ENCODE results near the gene DRC3. TPM values are rescaled to one million over a fixed set of nuclear protein-coding genes. Genes with fewer than 3 reads are reported as not detected.

DRC3 gene
- total RNA-seq, 2 donors from 2014 or later: 2.0 to 2.6 TPM

- Histone ChIP-seq H3K27me3 (ENCODE audit: control insufficient read depth, insufficient read depth, low read length, poor library complexity, severe bottlenecking) (no peaks in the 10 kb centered on the region), H3K27ac (ENCODE audit: low read depth, low read length) (no peak overlapping the region), H3K9ac (ENCODE audit: extremely low read depth, low read length, poor library complexity, severe bottlenecking) (no peak overlapping the region), H3K4me3 (ENCODE audit: low read length) (no peak overlapping the region), H3K4me1 (ENCODE audit: control insufficient read depth, insufficient read depth, low read length) (peaks cover 16% of the 10 kb centered on the region), H3K36me3 (ENCODE audit: control insufficient read depth, insufficient read depth, low read length) (peaks cover 89% of the 10 kb centered on the region), H3K9me3 (ENCODE audit: control insufficient read depth, low read length) (no peaks in the 10 kb centered on the region)
- Mint-ChIP-seq H3K4me1 (peaks cover 13% of the 10 kb centered on the region), H3K4me3 (no peak overlapping the region), H3K27me3 (ENCODE audit: insufficient read depth) (no peaks in the 10 kb centered on the region), H3K27ac (peak overlapping the region; percentile 12), H3K36me3 (ENCODE audit: low read depth) (peaks cover 51% of the 10 kb centered on the region), H3K9me3 (no peaks in the 10 kb centered on the region)
- WGBS, 2 experiments (ENCODE audit: insufficient coverage in 1 of 2, insufficient read length in 1 of 2): 83 to 88% methylated on average over 7 to 8 of the region's 8 CpGs
- TF ChIP-seq CTCF (conservative IDR thresholded peaks at IDR 0.05): no peak
- DNase-seq: peak; percentile 45
Observed at GRCh38 chr17:18009609-18010420, 37.2 kb downstream of the DRC3 start.

GRCh38 chr17:18011286-18011685 is 38.6 kb downstream of the DRC3 start:
- no peak overlapping the region for H3K27ac Mint-ChIP-seq
- peaks cover 62% of the 10 kb centered on the region for H3K36me3 Mint-ChIP-seq (ENCODE audit: low read depth)
- no peak overlapping the region for H3K4me3 Mint-ChIP-seq
- no peak for TF ChIP-seq CTCF (conservative IDR thresholded peaks at IDR 0.05)
- H3K4me1 ChIP-seq (ENCODE audit: control insufficient read depth, insufficient read depth, low read length): peaks cover 9% of the 10 kb centered on the region
- no peaks in the 10 kb centered on the region for H3K27me3 ChIP-seq (ENCODE audit: control insufficient read depth, insufficient read depth, low read length, poor library complexity, severe bottlenecking)
- H3K27ac ChIP-seq (ENCODE audit: low read depth, low read length): no peak overlapping the region
- H3K36me3 ChIP-seq (ENCODE audit: control insufficient read depth, insufficient read depth, low read length): peaks cover 96% of the 10 kb centered on the region
- WGBS, 2 experiments (ENCODE audit: insufficient coverage in 1 of 2, insufficient read length in 1 of 2): 93 to 100% methylated on average over 5 of the region's 5 CpGs
- no peaks in the 10 kb centered on the region for H3K9me3 Mint-ChIP-seq
- no peaks in the 10 kb centered on the region for H3K27me3 Mint-ChIP-seq (ENCODE audit: insufficient read depth)
- no peak overlapping the region for H3K4me3 ChIP-seq (ENCODE audit: low read length)
- H3K4me1 Mint-ChIP-seq: peaks cover 3% of the 10 kb centered on the region
- no peak overlapping the region for H3K9ac ChIP-seq (ENCODE audit: extremely low read depth, low read length, poor library complexity, severe bottlenecking)
- no peaks in the 10 kb centered on the region for H3K9me3 ChIP-seq (ENCODE audit: control insufficient read depth, low read length)
- DNase-seq: no peak

- no peak for DNase-seq
- no peak overlapping the region for H3K9ac ChIP-seq (ENCODE audit: extremely low read depth, low read length, poor library complexity, severe bottlenecking)
- TF ChIP-seq CTCF (conservative IDR thresholded peaks at IDR 0.05): no peak
- no peak overlapping the region for H3K4me3 Mint-ChIP-seq
- no peaks in the 10 kb centered on the region for H3K27me3 Mint-ChIP-seq (ENCODE audit: insufficient read depth)
- peaks cover 87% of the 10 kb centered on the region for H3K36me3 ChIP-seq (ENCODE audit: control insufficient read depth, insufficient read depth, low read length)
- no peaks in the 10 kb centered on the region for H3K9me3 Mint-ChIP-seq
- peaks cover 7% of the 10 kb centered on the region for H3K4me1 Mint-ChIP-seq
- H3K9me3 ChIP-seq (ENCODE audit: control insufficient read depth, low read length): no peaks in the 10 kb centered on the region
- H3K27ac ChIP-seq (ENCODE audit: low read depth, low read length): no peak overlapping the region
- H3K27me3 ChIP-seq (ENCODE audit: control insufficient read depth, insufficient read depth, low read length, poor library complexity, severe bottlenecking): no peaks in the 10 kb centered on the region
- 94 to 95% methylated on average over 6 of the region's 6 CpGs for WGBS, 2 experiments (ENCODE audit: insufficient coverage in 1 of 2, insufficient read length in 1 of 2)
- peaks cover 16% of the 10 kb centered on the region for H3K4me1 ChIP-seq (ENCODE audit: control insufficient read depth, insufficient read depth, low read length)
- peaks cover 56% of the 10 kb centered on the region for H3K36me3 Mint-ChIP-seq (ENCODE audit: low read depth)
- no peak overlapping the region for H3K4me3 ChIP-seq (ENCODE audit: low read length)
- no peak overlapping the region for H3K27ac Mint-ChIP-seq
Observed at GRCh38 chr17:18014006-18014405, 41.3 kb downstream of the DRC3 start.
